Measurements from ENCODE around the gene KIAA1958. TPM values are rescaled to one million over a fixed set of nuclear protein-coding genes. Genes with fewer than 3 reads are reported as not detected.

Gene KIAA1958
- total RNA-seq, 1 experiment from 2014 or later: 18.5 TPM

- TF ChIP-seq YY1 (IDR thresholded peaks at IDR 0.05; ENCODE audit: extremely low read depth, insufficient replicate concordance, low read depth, low read length) (no peak), JUND (IDR thresholded peaks at IDR 0.05) (no peak), POLR2AphosphoS5 (IDR thresholded peaks at IDR 0.05; ENCODE audit: low read depth, low read length) (no peak), CEBPB (IDR thresholded peaks at IDR 0.05; ENCODE audit: low read depth) (no peak), ZBTB33 (IDR thresholded peaks at IDR 0.05; ENCODE audit: extremely low read depth, insufficient replicate concordance, low read length) (no peak), REST (IDR thresholded peaks at IDR 0.05; ENCODE audit: low read depth) (no peak), ZNF274 (IDR thresholded peaks at IDR 0.05; ENCODE audit: low read depth, low read length) (no peak), CTCF (IDR thresholded peaks at IDR 0.05 in 2 of 3, conservative IDR thresholded peaks at IDR 0.05 in 1 of 3; ENCODE audit: borderline replicate concordance in 1 of 3, insufficient read depth in 1 of 3, low read depth in 2 of 3, low read length in 2 of 3) (no peak), SP1 (IDR thresholded peaks at IDR 0.05; ENCODE audit: low read depth) (no peak), ELF1 (IDR thresholded peaks at IDR 0.05; ENCODE audit: borderline replicate concordance, low read depth) (no peak), ZFX (IDR thresholded peaks at IDR 0.05) (no peak), FOSL1 (IDR thresholded peaks at IDR 0.05; ENCODE audit: low read depth) (no peak), POLR2A (IDR thresholded peaks at IDR 0.05; ENCODE audit: borderline replicate concordance, extremely low read depth, insufficient read depth, insufficient read length) (no peak)
- H3K4me3 ChIP-seq (replicated peaks in 1 of 2; ENCODE audit: low read depth in 1 of 2, low read length in 2 of 2): no peak overlapping the region
- H3K79me2 ChIP-seq (ENCODE audit: insufficient read depth, low read length): no peaks in the 10 kb centered on the region; the same call in 1 of the 2 replicates
- no peaks in the 10 kb centered on the region for H3K9me2 ChIP-seq (ENCODE audit: insufficient read depth)
- H3K9ac ChIP-seq (ENCODE audit: low read length): no peak overlapping the region
- no peaks in the 10 kb centered on the region for H3K9me3 ChIP-seq (ENCODE audit: control insufficient read depth in 1 of 2, insufficient read depth in 1 of 2, low read depth in 1 of 2, low read length in 2 of 2)
- ChIA-PET CTCF (no interaction called here), POLR2A (no interaction called here), RAD21 (ENCODE audit: low non-redundant PET in 1 of 2, low total read pairs in 2 of 2, uncharacterized antibody in 2 of 2, unreplicated experiment in 2 of 2) (no interaction called here)
- intact Hi-C loops (cut with micrococcal nuclease): no loop called here
- H3K4me1 ChIP-seq (ENCODE audit: control insufficient read depth in 1 of 2, insufficient read depth in 2 of 2, low read length in 2 of 2): peaks cover 7 to 16% of the 10 kb centered on the region in 2 experiments; a peak in 2 of 4 replicates
- no peaks in the 10 kb centered on the region for H3K36me3 ChIP-seq (ENCODE audit: control insufficient read depth in 1 of 2, insufficient read depth in 2 of 2, low read length in 2 of 2)
- H3K27ac ChIP-seq (ENCODE audit: low read depth, low read length): no peak overlapping the region
- no peak for ATAC-seq
- no peak for DNase-seq (ENCODE audit: low read depth, low spot score)
- H2AFZ ChIP-seq (ENCODE audit: low read depth, low read length, poor library complexity, severe bottlenecking): no peak overlapping the region
- no peak overlapping the region for H3K4me2 ChIP-seq (ENCODE audit: low read length)
- no peaks in the 10 kb centered on the region for H4K20me1 ChIP-seq (ENCODE audit: insufficient read depth)
- H3K27me3 ChIP-seq (ENCODE audit: insufficient read depth, low read length): no peaks in the 10 kb centered on the region
- BruUV-seq (replicated peaks): no TSS peak
Measured at GRCh38 chr9:112559629-112560413, 73.2 kb downstream of the KIAA1958 start.

Measured in HCT116 (cell line).